Endothelial cell of umbilical vein (primary cell): ENCODE results near the gene SPATA3. TPM values are rescaled to one million over a fixed set of nuclear protein-coding genes. Genes with fewer than 3 reads are reported as not detected.

Source experiments
- BruUV-seq: library from RNA; stranded (reverse); fragments of 400-500 nt; replicated peaks from 2 replicates; lab custom pipeline; 2021; lab: Mats Ljungman, UMichigan
- CTCF ChIA-PET: fragments of 300-600, 350-600 bp; sonication (Branson Sonifier 250); formaldehyde crosslinking; loops from one replicate; lab custom pipeline; 2021; ENCODE audit warnings: antibody characterized with exemption, inconsistent platforms; lab: Charles Lee
- POLR2A ChIA-PET: fragments of 300-600, 350-600 bp; sonication (Branson Sonifier 250); formaldehyde crosslinking; loops from one replicate; lab custom pipeline; 2021; ENCODE audit warnings: antibody characterized with exemption, inconsistent platforms; lab: Charles Lee
- DNase-seq: peaks from one replicate; pipeline ENCODE4 v3.0.0-alpha.2; 2011; ENCODE audit warnings: low read depth, low spot score
- FAIRE-seq: peaks from 2 replicates; lab custom pipeline; 2011; peaks lifted over from hg19 to GRCh38; lab: Jason Lieb, UNC
- H2AFZ ChIP-seq: 2 replicates; pipeline ENCODE4 v1.6.0; 2012; ENCODE audit warnings: low read depth, low read length, control low read depth, inconsistent platforms
- H3K27ac ChIP-seq: 2 replicates; pipeline ENCODE4 v1.5.1; 2011; ENCODE audit warnings: low read depth, mild to moderate bottlenecking, control low read depth, low read length, moderate library complexity; ENCODE audit not compliant: insufficient read depth
- H3K27me3 ChIP-seq, 2 experiments: 2 replicates each; pipeline versions ENCODE4 v1.6.0 to v1.6.1; 2011; ENCODE audit warnings: low read length in 2 of 2, mixed read lengths in 1 of 2; ENCODE audit not compliant: control insufficient read depth in 2 of 2, insufficient read depth in 2 of 2
- H3K36me3 ChIP-seq, 2 experiments: 2 replicates in 1 of 2; 3 replicates in 1 of 2; pipeline ENCODE4 v1.5.1; 2011; ENCODE audit warnings: low read length in 2 of 2, mild to moderate bottlenecking in 1 of 2, moderate library complexity in 1 of 2; ENCODE audit not compliant: control insufficient read depth in 2 of 2, insufficient read depth in 2 of 2; ENCODE audit errors: extremely low read depth in 1 of 2
- H3K4me1 ChIP-seq: 3 replicates; pipeline ENCODE4 v1.5.1; 2011; ENCODE audit warnings: mild to moderate bottlenecking, low read length; ENCODE audit not compliant: control insufficient read depth, insufficient read depth; ENCODE audit errors: extremely low read depth
- H3K4me2 ChIP-seq: 2 replicates; pipeline ENCODE4 v1.6.1; 2011; ENCODE audit warnings: low read length, control low read depth, mixed read lengths; ENCODE audit not compliant: insufficient read depth
- H3K4me3 ChIP-seq, 3 experiments: fragments of 200-600 bp in 1 of 3; sonication (generic), shearing (Covaris generic) in 1 of 3; replicated peaks in 1 of 3; 2 replicates each; pipeline ENCODE4 v1.5.1; 2011 to 2016; ENCODE audit warnings: control low read depth in 3 of 3, low read length in 3 of 3, mild to moderate bottlenecking in 2 of 3, inconsistent platforms in 1 of 3, low read depth in 1 of 3, moderate library complexity in 1 of 3; ENCODE audit not compliant: insufficient read depth in 1 of 3
- H3K79me2 ChIP-seq: 2 replicates; pipeline ENCODE4 v1.6.0; 2012; ENCODE audit warnings: low read length, inconsistent platforms; ENCODE audit not compliant: control insufficient read depth, insufficient read depth
- H3K9ac ChIP-seq: replicated peaks from 2 replicates; pipeline ENCODE3; 2011; ENCODE audit warnings: low read length, control low read depth; ENCODE audit not compliant: insufficient read depth; ENCODE audit errors: extremely low read depth
- H3K9me1 ChIP-seq: replicated peaks from 3 replicates; pipeline ENCODE4 v1.6.0; 2011; ENCODE audit warnings: mild to moderate bottlenecking, low read length; ENCODE audit not compliant: control insufficient read depth, insufficient read depth; ENCODE audit errors: extremely low read depth
- H3K9me3 ChIP-seq: replicated peaks from 2 replicates; pipeline ENCODE4 v1.5.1; 2012; ENCODE audit warnings: low read length, inconsistent platforms; ENCODE audit not compliant: control insufficient read depth, insufficient read depth
- H4K20me1 ChIP-seq: replicated peaks from 2 replicates; pipeline ENCODE3; 2011; ENCODE audit warnings: mild to moderate bottlenecking, low read length; ENCODE audit not compliant: control insufficient read depth, insufficient read depth; ENCODE audit errors: extremely low read depth
- CTCF ChIP-seq, 2 donors: IDR thresholded peaks; 1 replicate in 1 of 2; 2 replicates in 1 of 2; pipeline ENCODE4 v1.5.1; 2011; ENCODE audit warnings: low read length in 2 of 2, mild to moderate bottlenecking in 2 of 2, moderate library complexity in 2 of 2, control low read depth in 1 of 2, inconsistent platforms in 1 of 2, low read depth in 1 of 2; ENCODE audit not compliant: insufficient read depth in 1 of 2; ENCODE audit errors: extremely low read depth in 1 of 2
- EZH2 ChIP-seq: IDR thresholded peaks from 2 replicates; pipeline ENCODE4 v1.6.1; 2012; ENCODE audit warnings: borderline replicate concordance, low read depth, mild to moderate bottlenecking, moderate library complexity, low read length, inconsistent platforms; ENCODE audit not compliant: severe bottlenecking
- FOS ChIP-seq: IDR thresholded peaks from 2 replicates; pipeline ENCODE4 v1.6.1; 2011; ENCODE audit warnings: mild to moderate bottlenecking, low read length, moderate library complexity, borderline replicate concordance; ENCODE audit not compliant: insufficient read depth
- GATA2 ChIP-seq: IDR thresholded peaks from 2 replicates; pipeline ENCODE4 v1.7.0; 2011; ENCODE audit warnings: low read depth, mild to moderate bottlenecking, moderate library complexity, mixed read lengths, low read length; ENCODE audit not compliant: insufficient read length, insufficient read depth
- JUN ChIP-seq: IDR thresholded peaks from 2 replicates; pipeline ENCODE4 v1.6.1; 2011; ENCODE audit warnings: borderline replicate concordance, low read depth; ENCODE audit not compliant: insufficient read length, insufficient read depth
- POLR2A ChIP-seq: IDR thresholded peaks from 2 replicates; pipeline ENCODE4 v1.6.1; 2012; ENCODE audit warnings: low read depth, mild to moderate bottlenecking, control low read depth, low read length
- POLR2AphosphoS5 ChIP-seq: IDR thresholded peaks from 2 replicates; pipeline ENCODE4 v1.6.1; 2012; ENCODE audit warnings: low read depth, mild to moderate bottlenecking, control low read depth, low read length, moderate library complexity; ENCODE audit not compliant: insufficient read depth
- dilution Hi-C: fragments of 300-500 bp; cut with MboI; formaldehyde crosslinking; loops from one replicate; pipeline ENCODE4 v1.15.0; 2019; ENCODE audit warnings: low sequenced_read_pairs; ENCODE audit not compliant: extremely low pct_ligation_motif_present
- intact Hi-C: fragments of 100-400 bp; cut with micrococcal nuclease; formaldehyde crosslinking; loops from one replicate; pipeline ENCODE4 v1.10.0; 2022
- polyA plus RNA-seq, 4 experiments: library from polyadenylated mRNA; depleted of rRNA in 3 of 4; stranded (reverse) in 3 of 4; unstranded in 1 of 4; fragments of >200 nt; gene quantifications; 2 replicates each; pipeline versions ENCODE4 v1.2.1 to v1.2.3, GENCODE V29; 2011 to 2012; ENCODE audit warnings: missing spikeins in 1 of 4
- total RNA-seq: library from RNA; stranded (reverse); gene quantifications from 2 replicates; pipeline ENCODE4 v1.2.3, GENCODE V29; 2021

Gene SPATA3
- total and polyA plus RNA-seq, 2 donors (not counting 3 experiments of a cell fraction or from before 2014, with no cell fraction given) = not detected

DNA sequence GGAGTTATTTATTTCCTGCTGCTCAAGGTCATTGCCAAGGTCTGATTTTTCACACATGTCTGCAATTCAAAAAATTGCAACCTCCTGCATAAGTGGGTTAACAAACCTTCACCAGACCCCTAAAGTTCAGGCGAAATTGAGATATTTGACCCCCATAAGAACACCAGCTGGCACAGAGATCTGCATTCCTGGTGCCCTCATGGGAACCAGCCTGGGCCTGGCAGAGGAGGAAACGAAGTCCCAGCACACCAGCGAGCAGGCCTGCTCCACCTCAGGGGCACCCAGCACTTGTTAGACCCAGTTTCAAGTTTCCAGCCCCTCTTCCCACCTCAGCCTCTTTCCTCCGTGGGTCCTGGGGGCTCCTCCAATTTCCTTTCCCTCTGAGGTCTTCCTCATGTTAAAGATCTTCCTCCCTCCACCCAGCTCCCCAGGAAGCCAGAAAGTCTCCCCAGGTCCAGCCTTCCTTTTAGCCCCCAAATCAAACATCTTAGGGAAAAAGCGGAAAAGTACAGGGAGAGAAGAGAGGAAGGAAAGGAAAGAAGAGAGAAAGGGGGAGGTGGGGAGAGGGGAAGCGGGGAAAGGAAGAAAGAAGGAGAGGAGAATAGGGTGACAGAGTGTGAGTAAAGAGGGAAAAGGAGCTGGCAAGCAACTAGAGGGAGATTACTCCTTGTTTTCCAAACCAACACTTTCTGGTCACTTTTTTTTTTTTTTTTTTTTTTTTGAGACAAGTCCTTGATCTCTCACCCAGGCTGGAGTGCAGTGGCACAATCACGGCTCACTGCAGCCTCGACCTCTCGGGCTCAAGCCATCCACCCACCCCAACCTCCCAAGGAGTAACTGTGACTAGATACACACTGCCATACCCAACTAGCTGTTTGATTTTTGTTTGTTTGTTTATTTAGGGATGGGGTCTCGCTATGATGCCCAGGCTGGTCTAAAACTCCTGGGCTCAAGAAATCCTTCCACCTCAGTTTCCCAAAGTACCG is 37.5 kb downstream of the SPATA3 start:
- dilution Hi-C loops (no loop called here), intact Hi-C loops (no loop called here)
- FAIRE-seq = no peak
- Histone ChIP-seq H3K9me3 (no peaks in the 10 kb centered on the region), H3K4me1 (no peaks in the 10 kb centered on the region), H4K20me1 (no peaks in the 10 kb centered on the region), H3K9ac (no peak overlapping the region), H3K27ac (no peak overlapping the region), H3K4me2 (no peak overlapping the region), H3K4me3 (no peak overlapping the region), H3K27me3 (peaks cover 23 to 31% of the 10 kb centered on the region in 2 experiments), H3K9me1 (no peaks in the 10 kb centered on the region), H2AFZ (no peak overlapping the region), H3K79me2 (no peaks in the 10 kb centered on the region), H3K36me3 (no peaks in the 10 kb centered on the region)
- BruUV-seq = no TSS peak
- POLR2A ChIA-PET = interaction anchor here (0.7 kb wide), 1 partner anchor 366 kb away, joined by 3 read pairs; no protein-coding TSS in a partner anchor
- no peak for TF ChIP-seq POLR2A
- TF ChIP-seq CTCF (IDR thresholded peaks at IDR 0.05; ENCODE audit: extremely low read depth in 1 of 2, insufficient read depth in 1 of 2, low read depth in 1 of 2, low read length in 2 of 2) = no peak
- TF ChIP-seq JUN = no peak
- no peak for TF ChIP-seq GATA2
- no peak for TF ChIP-seq FOS
- TF ChIP-seq EZH2 = no peak
- TF ChIP-seq POLR2AphosphoS5 = no peak
- CTCF ChIA-PET = no interaction called here
- no peak for DNase-seq
